HEK293 (cell line): ENCODE measurements around the gene PARD6G.

Source experiments
- CTCF ChIA-PET: fragments of 350-600 bp; formaldehyde crosslinking; extraction: SDS; loops from one replicate; lab custom pipeline; 2021; ENCODE audit warnings: antibody characterized with exemption; lab: Yijun Ruan, JAX
- POLR2A ChIA-PET: fragments of 300-600 bp; formaldehyde crosslinking; extraction: SDS; loops from one replicate; lab custom pipeline; 2020; ENCODE audit warnings: antibody characterized with exemption, inconsistent platforms; lab: Yijun Ruan, JAX
- H3K27ac ChIP-seq: fragments of 200-500 bp; sonication (Bioruptor generic); 2 replicates; pipeline ENCODE4 v1.5.1; 2014; ENCODE audit warnings: low read depth, low read length, control low read depth, inconsistent platforms; ENCODE audit errors: extremely low read depth
- H3K36me3 ChIP-seq, 2 experiments: fragments of 200-500 bp in 1 of 2; sonication (Bioruptor generic) in 1 of 2; 1 replicate in 1 of 2; 2 replicates in 1 of 2; pipeline ENCODE4 v1.5.1; 2014 to 2017; ENCODE audit warnings: inconsistent platforms in 2 of 2, low read length in 2 of 2; ENCODE audit not compliant: control insufficient read depth in 2 of 2, insufficient read depth in 1 of 2
- H3K4me1 ChIP-seq: fragments of 200-500 bp; sonication (Bioruptor generic); 2 replicates; pipeline ENCODE4 v1.5.1; 2014; ENCODE audit warnings: mild to moderate bottlenecking, low read length, inconsistent platforms; ENCODE audit not compliant: control insufficient read depth, insufficient read depth
- H3K4me3 ChIP-seq: 2 replicates; pipeline ENCODE4 v1.5.1; 2011; ENCODE audit warnings: low read depth, mild to moderate bottlenecking, control low read depth, low read length, moderate library complexity
- H3K9me3 ChIP-seq: fragments of 200-500 bp; sonication (Bioruptor generic); 2 replicates; pipeline ENCODE4 v1.5.1; 2014; ENCODE audit warnings: low read depth, low read length, inconsistent platforms; ENCODE audit not compliant: control insufficient read depth, insufficient read depth
- IKZF3 ChIP-seq: fragments of 450-650 bp; IDR thresholded peaks from 2 replicates; pipeline ENCODE4 v1.5.0; 2018; ENCODE audit warnings: missing biosample characterization, mild to moderate bottlenecking, missing genetic modification characterization, moderate library complexity
- OVOL3 ChIP-seq: fragments of 450-650 bp; formaldehyde crosslinking; IDR thresholded peaks from 2 replicates; pipeline ENCODE4 v1.5.1; 2016; ENCODE audit warnings: missing biosample characterization, missing genetic modification characterization
- SP2 ChIP-seq: fragments of 450-650 bp; formaldehyde crosslinking; IDR thresholded peaks from 2 replicates; pipeline ENCODE4 v1.5.1; 2016; ENCODE audit warnings: missing biosample characterization, missing genetic modification characterization
- TRIM28 ChIP-seq: IDR thresholded peaks from 2 replicates; pipeline ENCODE4 v1.6.1; 2011; ENCODE audit warnings: low read length, control low read depth, borderline replicate concordance
- ZBTB7A ChIP-seq: fragments of 450-650 bp; formaldehyde crosslinking; IDR thresholded peaks from 2 replicates; pipeline ENCODE4 v1.5.1; 2016; ENCODE audit warnings: low read depth, missing biosample characterization, missing genetic modification characterization
- ZEB2 ChIP-seq: fragments of 450-650 bp; formaldehyde crosslinking; IDR thresholded peaks from 2 replicates; pipeline ENCODE4 v1.5.1; 2016; ENCODE audit warnings: missing biosample characterization, missing genetic modification characterization
- ZFP3 ChIP-seq: fragments of 450-650 bp; formaldehyde crosslinking; IDR thresholded peaks from 2 replicates; pipeline ENCODE4 v1.5.1; 2016; ENCODE audit warnings: low read depth, missing biosample characterization, missing genetic modification characterization
- ZNF114 ChIP-seq: fragments of 450-650 bp; formaldehyde crosslinking; IDR thresholded peaks from 2 replicates; pipeline ENCODE4 v1.5.0; 2017; ENCODE audit warnings: missing biosample characterization, missing genetic modification characterization
- ZNF132 ChIP-seq: fragments of 450-650 bp; formaldehyde crosslinking; IDR thresholded peaks from 2 replicates; pipeline ENCODE4 v1.5.1; 2017; ENCODE audit warnings: missing biosample characterization, missing genetic modification characterization, borderline replicate concordance
- ZNF133 ChIP-seq: fragments of 450-650 bp; formaldehyde crosslinking; IDR thresholded peaks from 2 replicates; pipeline ENCODE4 v1.5.1; 2016; ENCODE audit warnings: missing biosample characterization, missing genetic modification characterization
- ZNF19 ChIP-seq: fragments of 450-650 bp; formaldehyde crosslinking; IDR thresholded peaks from 2 replicates; pipeline ENCODE4; 2016; ENCODE audit warnings: missing biosample characterization, missing genetic modification characterization, low read depth
- ZNF423 ChIP-seq: fragments of 450-650 bp; formaldehyde crosslinking; IDR thresholded peaks from 2 replicates; pipeline ENCODE4 v1.5.1; 2016; ENCODE audit warnings: missing biosample characterization, missing genetic modification characterization
- ZNF561 ChIP-seq: fragments of 450-650 bp; IDR thresholded peaks from 2 replicates; pipeline ENCODE4 v1.5.1; 2018; ENCODE audit warnings: missing biosample characterization, missing genetic modification characterization, borderline replicate concordance
- ZNF677 ChIP-seq: fragments of 450-650 bp; IDR thresholded peaks from 2 replicates; pipeline ENCODE4 v1.5.0; 2018; ENCODE audit warnings: missing biosample characterization, mild to moderate bottlenecking, missing genetic modification characterization, moderate library complexity
- ZNF843 ChIP-seq: fragments of 450-650 bp; formaldehyde crosslinking; IDR thresholded peaks from 2 replicates; pipeline ENCODE4 v1.5.1; 2016; ENCODE audit warnings: missing biosample characterization, missing genetic modification characterization
- TF ChIP-seq, protein P1 (sequence below): fragments of 450-650 bp; formaldehyde crosslinking; IDR thresholded peaks from 2 replicates; pipeline ENCODE4 v1.5.1; 2016; ENCODE audit warnings: missing biosample characterization, missing genetic modification characterization
- TF ChIP-seq, protein P2 (sequence below): fragments of 450-650 bp; formaldehyde crosslinking; IDR thresholded peaks from 2 replicates; pipeline ENCODE4 v1.5.1; 2016; ENCODE audit warnings: missing biosample characterization, missing genetic modification characterization, borderline replicate concordance
- TF ChIP-seq, protein P3 (sequence below): fragments of 450-650 bp; formaldehyde crosslinking; IDR thresholded peaks from 2 replicates; pipeline ENCODE4 v1.5.1; 2017; ENCODE audit warnings: missing biosample characterization, missing genetic modification characterization
- TF ChIP-seq, protein P4 (sequence below): fragments of 450-650 bp; formaldehyde crosslinking; IDR thresholded peaks from 2 replicates; pipeline ENCODE4 v1.5.1; 2016; ENCODE audit warnings: missing biosample characterization, missing genetic modification characterization
- TF ChIP-seq, protein P5 (sequence below): fragments of 450-650 bp; formaldehyde crosslinking; IDR thresholded peaks from 2 replicates; pipeline ENCODE4 v1.5.1; 2017; ENCODE audit warnings: missing biosample characterization, missing genetic modification characterization
- TF ChIP-seq, protein P6 (sequence below): fragments of 450-650 bp; formaldehyde crosslinking; IDR thresholded peaks from 2 replicates; pipeline ENCODE4 v1.5.1; 2017; ENCODE audit warnings: missing biosample characterization, missing genetic modification characterization

The PARD6G gene

DNA sequence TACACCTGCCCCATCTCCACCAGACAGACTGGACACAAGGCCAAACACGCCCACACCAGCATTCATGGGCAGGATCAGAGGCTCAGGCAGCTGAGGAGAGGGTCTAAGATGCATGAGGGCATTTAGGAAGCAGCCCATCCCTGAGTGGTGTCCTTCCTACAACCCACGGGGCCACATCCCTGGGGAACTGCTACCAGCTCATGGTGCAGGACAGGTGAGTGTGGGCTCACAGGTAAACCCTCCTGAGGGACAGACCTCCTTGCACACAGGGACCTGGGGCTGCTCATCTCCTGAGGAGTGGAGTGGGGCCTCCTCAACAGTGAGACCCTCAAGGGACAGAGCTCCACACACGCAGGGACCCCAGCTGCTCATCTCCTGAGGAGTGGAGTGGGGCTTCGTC, 14.6 kb downstream of the PARD6G start:
- no peak overlapping the region for H3K4me3 ChIP-seq
- TF ChIP-seq, protein P1, sequence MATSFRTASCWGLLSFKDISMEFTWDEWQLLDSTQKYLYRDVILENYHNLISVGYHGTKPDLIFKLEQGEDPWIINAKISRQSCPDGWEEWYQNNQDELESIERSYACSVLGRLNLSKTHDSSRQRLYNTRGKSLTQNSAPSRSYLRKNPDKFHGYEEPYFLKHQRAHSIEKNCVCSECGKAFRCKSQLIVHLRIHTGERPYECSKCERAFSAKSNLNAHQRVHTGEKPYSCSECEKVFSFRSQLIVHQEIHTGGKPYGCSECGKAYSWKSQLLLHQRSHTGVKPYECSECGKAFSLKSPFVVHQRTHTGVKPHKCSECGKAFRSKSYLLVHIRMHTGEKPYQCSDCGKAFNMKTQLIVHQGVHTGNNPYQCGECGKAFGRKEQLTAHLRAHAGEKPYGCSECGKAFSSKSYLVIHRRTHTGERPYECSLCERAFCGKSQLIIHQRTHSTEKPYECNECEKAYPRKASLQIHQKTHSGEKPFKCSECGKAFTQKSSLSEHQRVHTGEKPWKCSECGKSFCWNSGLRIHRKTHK (tag by site-specific recombination): no peak
- no peak for TF ChIP-seq TRIM28
- TF ChIP-seq ZNF133: no peak
- TF ChIP-seq, protein P2, sequence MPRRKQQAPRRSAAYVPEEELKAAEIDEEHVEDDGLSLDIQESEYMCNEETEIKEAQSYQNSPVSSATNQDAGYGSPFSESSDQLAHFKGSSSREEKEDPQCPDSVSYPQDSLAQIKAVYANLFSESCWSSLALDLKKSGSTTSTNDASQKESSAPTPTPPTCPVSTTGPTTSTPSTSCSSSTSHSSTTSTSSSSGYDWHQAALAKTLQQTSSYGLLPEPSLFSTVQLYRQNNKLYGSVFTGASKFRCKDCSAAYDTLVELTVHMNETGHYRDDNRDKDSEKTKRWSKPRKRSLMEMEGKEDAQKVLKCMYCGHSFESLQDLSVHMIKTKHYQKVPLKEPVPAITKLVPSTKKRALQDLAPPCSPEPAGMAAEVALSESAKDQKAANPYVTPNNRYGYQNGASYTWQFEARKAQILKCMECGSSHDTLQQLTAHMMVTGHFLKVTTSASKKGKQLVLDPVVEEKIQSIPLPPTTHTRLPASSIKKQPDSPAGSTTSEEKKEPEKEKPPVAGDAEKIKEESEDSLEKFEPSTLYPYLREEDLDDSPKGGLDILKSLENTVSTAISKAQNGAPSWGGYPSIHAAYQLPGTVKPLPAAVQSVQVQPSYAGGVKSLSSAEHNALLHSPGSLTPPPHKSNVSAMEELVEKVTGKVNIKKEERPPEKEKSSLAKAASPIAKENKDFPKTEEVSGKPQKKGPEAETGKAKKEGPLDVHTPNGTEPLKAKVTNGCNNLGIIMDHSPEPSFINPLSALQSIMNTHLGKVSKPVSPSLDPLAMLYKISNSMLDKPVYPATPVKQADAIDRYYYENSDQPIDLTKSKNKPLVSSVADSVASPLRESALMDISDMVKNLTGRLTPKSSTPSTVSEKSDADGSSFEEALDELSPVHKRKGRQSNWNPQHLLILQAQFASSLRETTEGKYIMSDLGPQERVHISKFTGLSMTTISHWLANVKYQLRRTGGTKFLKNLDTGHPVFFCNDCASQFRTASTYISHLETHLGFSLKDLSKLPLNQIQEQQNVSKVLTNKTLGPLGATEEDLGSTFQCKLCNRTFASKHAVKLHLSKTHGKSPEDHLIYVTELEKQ (tag by site-specific recombination): no peak
- TF ChIP-seq OVOL3: no peak
- no peak for TF ChIP-seq IKZF3 (tag by site-specific recombination)
- TF ChIP-seq ZNF423 (tag by site-specific recombination): no peak
- no peak for TF ChIP-seq ZNF132 (tag by site-specific recombination)
- TF ChIP-seq, all 188 proteins: peak for 0
- ChIA-PET POLR2A (no interaction called here), CTCF (no interaction called here)
- Histone ChIP-seq H3K9me3 (no peaks in the 10 kb centered on the region), H3K4me1 (no peaks in the 10 kb centered on the region), H3K36me3 (no peaks in the 10 kb centered on the region), H3K27ac (no peak overlapping the region)

DNA sequence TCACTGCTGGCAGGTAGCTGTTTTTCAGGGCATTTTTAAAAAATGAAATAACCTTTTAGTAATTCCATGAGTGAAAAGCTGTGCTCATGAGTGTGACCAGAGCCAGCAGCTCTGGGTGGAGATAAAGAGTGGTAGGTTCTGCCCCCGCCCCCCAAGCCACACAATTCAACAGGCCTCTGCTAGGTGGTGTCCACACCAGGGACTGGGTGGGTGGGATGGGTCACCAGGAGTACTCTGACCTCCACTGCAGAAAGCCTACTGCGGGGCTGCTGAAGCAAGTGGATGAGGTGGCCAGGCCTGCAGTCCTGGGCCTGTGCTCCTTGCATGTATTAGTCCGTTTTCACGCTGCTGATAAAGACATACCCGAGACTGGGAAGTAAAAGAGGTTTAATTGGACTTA, 15.3 kb downstream of the PARD6G start:
- H3K27ac ChIP-seq: no peak overlapping the region
- ChIA-PET CTCF (no interaction called here), POLR2A (no interaction called here)
- no peaks in the 10 kb centered on the region for H3K36me3 ChIP-seq
- no peaks in the 10 kb centered on the region for H3K9me3 ChIP-seq
- no peak overlapping the region for H3K4me3 ChIP-seq
- no peaks in the 10 kb centered on the region for H3K4me1 ChIP-seq
- TF ChIP-seq, protein P3, sequence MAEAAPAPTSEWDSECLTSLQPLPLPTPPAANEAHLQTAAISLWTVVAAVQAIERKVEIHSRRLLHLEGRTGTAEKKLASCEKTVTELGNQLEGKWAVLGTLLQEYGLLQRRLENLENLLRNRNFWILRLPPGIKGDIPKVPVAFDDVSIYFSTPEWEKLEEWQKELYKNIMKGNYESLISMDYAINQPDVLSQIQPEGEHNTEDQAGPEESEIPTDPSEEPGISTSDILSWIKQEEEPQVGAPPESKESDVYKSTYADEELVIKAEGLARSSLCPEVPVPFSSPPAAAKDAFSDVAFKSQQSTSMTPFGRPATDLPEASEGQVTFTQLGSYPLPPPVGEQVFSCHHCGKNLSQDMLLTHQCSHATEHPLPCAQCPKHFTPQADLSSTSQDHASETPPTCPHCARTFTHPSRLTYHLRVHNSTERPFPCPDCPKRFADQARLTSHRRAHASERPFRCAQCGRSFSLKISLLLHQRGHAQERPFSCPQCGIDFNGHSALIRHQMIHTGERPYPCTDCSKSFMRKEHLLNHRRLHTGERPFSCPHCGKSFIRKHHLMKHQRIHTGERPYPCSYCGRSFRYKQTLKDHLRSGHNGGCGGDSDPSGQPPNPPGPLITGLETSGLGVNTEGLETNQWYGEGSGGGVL (tag by site-specific recombination): no peak
- TF ChIP-seq, protein P4, sequence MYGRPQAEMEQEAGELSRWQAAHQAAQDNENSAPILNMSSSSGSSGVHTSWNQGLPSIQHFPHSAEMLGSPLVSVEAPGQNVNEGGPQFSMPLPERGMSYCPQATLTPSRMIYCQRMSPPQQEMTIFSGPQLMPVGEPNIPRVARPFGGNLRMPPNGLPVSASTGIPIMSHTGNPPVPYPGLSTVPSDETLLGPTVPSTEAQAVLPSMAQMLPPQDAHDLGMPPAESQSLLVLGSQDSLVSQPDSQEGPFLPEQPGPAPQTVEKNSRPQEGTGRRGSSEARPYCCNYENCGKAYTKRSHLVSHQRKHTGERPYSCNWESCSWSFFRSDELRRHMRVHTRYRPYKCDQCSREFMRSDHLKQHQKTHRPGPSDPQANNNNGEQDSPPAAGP (tag by site-specific recombination): no peak
- no peak for TF ChIP-seq ZNF19 (tag by site-specific recombination)
- TF ChIP-seq ZBTB7A (tag by site-specific recombination): no peak
- TF ChIP-seq ZEB2 (tag by site-specific recombination): no peak

DNA sequence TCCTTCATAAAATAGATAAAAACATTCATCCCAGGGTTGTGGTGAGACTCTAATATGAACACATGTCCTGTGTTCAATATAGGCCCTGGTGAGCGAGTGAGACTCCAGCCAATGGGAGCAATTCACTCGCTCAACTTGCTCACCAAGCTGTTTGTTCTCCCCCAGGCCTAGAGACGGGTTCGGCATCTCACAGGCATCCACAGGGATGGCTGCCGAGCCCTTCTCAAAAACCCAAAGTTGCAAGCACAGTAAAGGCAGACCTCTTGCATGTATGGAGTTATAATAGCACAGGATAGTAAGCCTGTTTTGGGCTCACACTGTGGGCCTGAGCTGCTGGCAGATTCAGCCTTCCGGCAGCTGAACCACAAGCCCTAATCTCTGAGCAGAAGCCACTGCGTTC, 15.7 kb downstream of the PARD6G start:
- no peaks in the 10 kb centered on the region for H3K36me3 ChIP-seq
- ChIA-PET POLR2A (no interaction called here), CTCF (no interaction called here)
- no peaks in the 10 kb centered on the region for H3K4me1 ChIP-seq
- H3K27ac ChIP-seq: no peak overlapping the region
- H3K4me3 ChIP-seq: no peak overlapping the region
- no peaks in the 10 kb centered on the region for H3K9me3 ChIP-seq
- TF ChIP-seq SP2 (tag by site-specific recombination) (no peak), ZNF114 (tag by site-specific recombination) (no peak), ZNF843 (tag by site-specific recombination) (no peak), ZNF561 (tag by site-specific recombination) (no peak), ZNF677 (tag by site-specific recombination) (no peak), ZFP3 (tag by site-specific recombination) (no peak)
- TF ChIP-seq, protein P5, sequence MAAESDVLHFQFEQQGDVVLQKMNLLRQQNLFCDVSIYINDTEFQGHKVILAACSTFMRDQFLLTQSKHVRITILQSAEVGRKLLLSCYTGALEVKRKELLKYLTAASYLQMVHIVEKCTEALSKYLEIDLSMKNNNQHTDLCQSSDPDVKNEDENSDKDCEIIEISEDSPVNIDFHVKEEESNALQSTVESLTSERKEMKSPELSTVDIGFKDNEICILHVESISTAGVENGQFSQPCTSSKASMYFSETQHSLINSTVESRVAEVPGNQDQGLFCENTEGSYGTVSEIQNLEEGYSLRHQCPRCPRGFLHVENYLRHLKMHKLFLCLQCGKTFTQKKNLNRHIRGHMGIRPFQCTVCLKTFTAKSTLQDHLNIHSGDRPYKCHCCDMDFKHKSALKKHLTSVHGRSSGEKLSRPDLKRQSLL: no peak
- TF ChIP-seq, protein P6, sequence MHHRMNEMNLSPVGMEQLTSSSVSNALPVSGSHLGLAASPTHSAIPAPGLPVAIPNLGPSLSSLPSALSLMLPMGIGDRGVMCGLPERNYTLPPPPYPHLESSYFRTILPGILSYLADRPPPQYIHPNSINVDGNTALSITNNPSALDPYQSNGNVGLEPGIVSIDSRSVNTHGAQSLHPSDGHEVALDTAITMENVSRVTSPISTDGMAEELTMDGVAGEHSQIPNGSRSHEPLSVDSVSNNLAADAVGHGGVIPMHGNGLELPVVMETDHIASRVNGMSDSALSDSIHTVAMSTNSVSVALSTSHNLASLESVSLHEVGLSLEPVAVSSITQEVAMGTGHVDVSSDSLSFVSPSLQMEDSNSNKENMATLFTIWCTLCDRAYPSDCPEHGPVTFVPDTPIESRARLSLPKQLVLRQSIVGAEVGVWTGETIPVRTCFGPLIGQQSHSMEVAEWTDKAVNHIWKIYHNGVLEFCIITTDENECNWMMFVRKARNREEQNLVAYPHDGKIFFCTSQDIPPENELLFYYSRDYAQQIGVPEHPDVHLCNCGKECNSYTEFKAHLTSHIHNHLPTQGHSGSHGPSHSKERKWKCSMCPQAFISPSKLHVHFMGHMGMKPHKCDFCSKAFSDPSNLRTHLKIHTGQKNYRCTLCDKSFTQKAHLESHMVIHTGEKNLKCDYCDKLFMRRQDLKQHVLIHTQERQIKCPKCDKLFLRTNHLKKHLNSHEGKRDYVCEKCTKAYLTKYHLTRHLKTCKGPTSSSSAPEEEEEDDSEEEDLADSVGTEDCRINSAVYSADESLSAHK (tag by site-specific recombination): no peak
